Stimulated activated naive CD8-positive, alpha-beta T cell treated with anti-CD3 and anti-CD28 coated beads, Interleukin-15, Interleukin-2, amounts not matched to agents 100 U/mL and 50 U/mL, for 24 hours (primary cell): Measurements from ENCODE around the gene SLC35G6.
A peak's percentile ranks its signal among the peaks of the same experiment; 100 is the strongest.
"Not testable (repeated sequence)": the region's sequence is repeated elsewhere in the genome, so short reads cannot be mapped to it uniquely, and the experiment has no call there.

Source experiments
- ATAC-seq: fragments of 150-1000 bp; cut with Tn5 transposase; one replicate; pipeline ENCODE4 v1.10.0; 2021
- DNase-seq: peaks from one replicate; pipeline ENCODE4 v3.0.0; 2021

SLC35G6 gene

GRCh38 chr17:7460850-7461660 lies 20.2 kb upstream of the SLC35G6 start:
- no peak for ATAC-seq
- no peak for DNase-seq

GRCh38 chr17:7462474-7463371 lies 18.5 kb upstream of the SLC35G6 start:
- ATAC-seq: no peak

GRCh38 chr17:7463372-7463846 lies 17.8 kb upstream of the SLC35G6 start:
- ATAC-seq: no peak

More at GRCh38 chr17:7462474-7463371, 18.5 kb upstream of the SLC35G6 start:
- no peak for DNase-seq

GRCh38 chr17:7464081-7464480 lies 17.2 kb upstream of the SLC35G6 start:
- DNase-seq (no peak), ATAC-seq (no peak)

More at GRCh38 chr17:7463372-7463846, 17.8 kb upstream of the SLC35G6 start:
- no peak for DNase-seq

GRCh38 chr17:7465597-7466275 lies 15.5 kb upstream of the SLC35G6 start:
- ATAC-seq: no peak
- DNase-seq: no peak

- DNase-seq (no peak), ATAC-seq (no peak)
Observed at GRCh38 chr17:7466318-7466638, 15.0 kb upstream of the SLC35G6 start.

- DNase-seq (no peak), ATAC-seq (no peak)
Observed at GRCh38 chr17:7466639-7467341, 14.5 kb upstream of the SLC35G6 start.

GRCh38 chr17:7467498-7467897 lies 13.7 kb upstream of the SLC35G6 start:
- DNase-seq: no peak
- no peak for ATAC-seq

GRCh38 chr17:7468290-7468689 lies 13.0 kb upstream of the SLC35G6 start:
- DNase-seq (no peak), ATAC-seq (no peak)

- no peak for DNase-seq
- ATAC-seq: no peak
Observed at GRCh38 chr17:7468804-7469389, 12.3 kb upstream of the SLC35G6 start.

GRCh38 chr17:7469843-7470242 lies 11.4 kb upstream of the SLC35G6 start:
- DNase-seq, ATAC-seq: not testable (repeated sequence)

- not testable (repeated sequence) for ATAC-seq, DNase-seq
Observed at GRCh38 chr17:7470457-7470973, 10.7 kb upstream of the SLC35G6 start.

- DNase-seq (no peak), ATAC-seq (no peak)
Observed at GRCh38 chr17:7471729-7472128, 9.5 kb upstream of the SLC35G6 start.

GRCh38 chr17:7474767-7475166 lies 6.5 kb upstream of the SLC35G6 start:
- not testable (repeated sequence) for DNase-seq, ATAC-seq

- DNase-seq (no peak), ATAC-seq (no peak)
Observed at GRCh38 chr17:7475764-7476422, 5.4 kb upstream of the SLC35G6 start.

GRCh38 chr17:7476494-7476893 lies 4.8 kb upstream of the SLC35G6 start:
- no peak for ATAC-seq
- DNase-seq: no peak

- ATAC-seq (no peak), DNase-seq (no peak)
Observed at GRCh38 chr17:7476951-7477350, 4.3 kb upstream of the SLC35G6 start.

GRCh38 chr17:7477392-7478275 lies 3.6 kb upstream of the SLC35G6 start:
- DNase-seq (peak; percentile 62), ATAC-seq (peak; percentile 38)
